Adipocyte (in vitro differentiated cells): Measurements from ENCODE around the gene ATAT1.
"Not testable (repeated sequence)": the region's sequence is repeated elsewhere in the genome, so short reads cannot be mapped to it uniquely, and the experiment has no call there.

ENCODE experiments used
- DNase-seq: peaks from one replicate; pipeline ENCODE4 v3.0.0-alpha.2; 2015; ENCODE audit warnings: low read depth
- H3K27me3 ChIP-seq: replicated peaks from 2 replicates; pipeline ENCODE4 v1.7.0; 2013; ENCODE audit warnings: mild to moderate bottlenecking, low read length, moderate library complexity; ENCODE audit not compliant: control insufficient read depth, insufficient read depth
- H3K36me3 ChIP-seq: 2 replicates; pipeline ENCODE4 v1.7.0; 2013; ENCODE audit warnings: low read length, mild to moderate bottlenecking, moderate library complexity; ENCODE audit not compliant: control insufficient read depth, insufficient read depth, severe bottlenecking
- H3K4me1 ChIP-seq: 2 replicates; pipeline ENCODE4 v1.7.0; 2013; ENCODE audit warnings: mild to moderate bottlenecking, low read length, moderate library complexity; ENCODE audit not compliant: control insufficient read depth, insufficient read depth
- H3K4me3 ChIP-seq: 2 replicates; pipeline ENCODE4 v1.7.0; 2013; ENCODE audit warnings: mild to moderate bottlenecking, low read length, moderate library complexity
- H3K9ac ChIP-seq: 2 replicates; pipeline ENCODE4 v1.7.0; 2013; ENCODE audit warnings: mild to moderate bottlenecking, low read length, moderate library complexity
- H3K9me3 ChIP-seq: 2 replicates; pipeline ENCODE4 v1.7.0; 2013; ENCODE audit warnings: mild to moderate bottlenecking, low read length, moderate library complexity; ENCODE audit not compliant: control insufficient read depth

ATAT1 gene

DNA sequence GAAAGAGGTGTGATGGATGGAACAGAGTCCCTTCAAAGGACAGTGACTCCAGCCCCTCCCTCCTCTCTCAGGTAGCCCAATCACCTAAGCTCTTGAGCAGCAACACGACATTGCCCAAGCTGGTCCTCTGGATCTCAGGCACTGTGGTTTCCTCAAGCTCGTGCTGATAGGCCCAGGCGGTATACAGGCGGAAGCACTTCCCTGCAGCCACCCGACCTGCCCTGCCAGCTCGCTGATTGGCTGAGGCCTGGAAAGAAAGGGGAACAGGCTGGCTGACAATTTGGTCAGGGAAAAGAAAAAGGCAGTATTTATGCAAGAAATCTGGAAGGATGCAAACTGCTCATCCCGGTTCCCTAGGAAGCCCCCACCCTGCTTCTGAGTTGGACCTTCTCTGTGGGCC, 29.8 kb downstream of the ATAT1 start:
- Histone ChIP-seq H3K36me3 (peaks cover 95% of the 10 kb centered on the region), H3K4me3 (no peak overlapping the region), H3K4me1 (no peaks in the 10 kb centered on the region), H3K27me3 (no peaks in the 10 kb centered on the region), H3K9me3 (no peaks in the 10 kb centered on the region), H3K9ac (no peak overlapping the region)
- DNase-seq: no peak

GRCh38 chr6:30657454-30657853, 30.8 kb downstream of the ATAT1 start:
- no peak for DNase-seq
- Histone ChIP-seq H3K27me3 (no peaks in the 10 kb centered on the region), H3K9ac (no peak overlapping the region), H3K4me1 (no peaks in the 10 kb centered on the region), H3K36me3 (peaks cover 95% of the 10 kb centered on the region), H3K9me3 (no peaks in the 10 kb centered on the region), H3K4me3 (no peak overlapping the region)

GRCh38 chr6:30657922-30658321, 31.2 kb downstream of the ATAT1 start:
- peaks cover 95% of the 10 kb centered on the region for H3K36me3 ChIP-seq
- not testable (repeated sequence) for H3K4me1 ChIP-seq, DNase-seq, H3K27me3 ChIP-seq, H3K9me3 ChIP-seq, H3K9ac ChIP-seq, H3K4me3 ChIP-seq

- peaks cover 78% of the 10 kb centered on the region for H3K36me3 ChIP-seq
- no peaks in the 10 kb centered on the region for H3K9me3 ChIP-seq
- no peaks in the 10 kb centered on the region for H3K27me3 ChIP-seq
- H3K4me3 ChIP-seq: no peak overlapping the region
- no peak for DNase-seq
- no peaks in the 10 kb centered on the region for H3K4me1 ChIP-seq
- no peak overlapping the region for H3K9ac ChIP-seq
Measured at GRCh38 chr6:30664994-30665767, 38.5 kb downstream of the ATAT1 start.

GRCh38 chr6:30666300-30666699, 39.6 kb downstream of the ATAT1 start:
- H3K36me3 ChIP-seq: peaks cover 76% of the 10 kb centered on the region
- H3K4me1 ChIP-seq, H3K4me3 ChIP-seq, DNase-seq, H3K9ac ChIP-seq, H3K27me3 ChIP-seq, H3K9me3 ChIP-seq: not testable (repeated sequence)

- peak overlapping the region; percentile 97 for H3K9ac ChIP-seq
- peaks cover 9% of the 10 kb centered on the region for H3K4me1 ChIP-seq
- no peaks in the 10 kb centered on the region for H3K9me3 ChIP-seq
- no peak for DNase-seq
- H3K27me3 ChIP-seq: no peaks in the 10 kb centered on the region
- no peak overlapping the region for H3K4me3 ChIP-seq
- peaks cover 33% of the 10 kb centered on the region for H3K36me3 ChIP-seq
Measured at GRCh38 chr6:30670760-30671527, 44.3 kb downstream of the ATAT1 start.

GRCh38 chr6:30672445-30673253, 46.0 kb downstream of the ATAT1 start, which contains the start of gene DHX16:
Gene DHX16, minus strand, starts transcription at chr6:30673006. Its CDS starts 165 bp downstream, at chr6:30672841.
- no peaks in the 10 kb centered on the region for H3K9me3 ChIP-seq
- H3K36me3 ChIP-seq: peaks cover 38% of the 10 kb centered on the region
- peak within 1 kb of the TSS; percentile 99 for H3K4me3 ChIP-seq

GRCh38 chr6:30676660-30677285, 50.1 kb downstream of the ATAT1 start:
- Histone ChIP-seq H3K9me3 (no peaks in the 10 kb centered on the region), H3K9ac (no peak overlapping the region)

More at GRCh38 chr6:30672445-30673253, 46.0 kb downstream of the ATAT1 start, which contains the start of gene DHX16:
- Histone ChIP-seq H3K4me1 (peaks cover 17% of the 10 kb centered on the region), H3K9ac (peak within 1 kb of the TSS; percentile 97), H3K27me3 (no peaks in the 10 kb centered on the region)
- peak; percentile 99 for DNase-seq

DNA sequence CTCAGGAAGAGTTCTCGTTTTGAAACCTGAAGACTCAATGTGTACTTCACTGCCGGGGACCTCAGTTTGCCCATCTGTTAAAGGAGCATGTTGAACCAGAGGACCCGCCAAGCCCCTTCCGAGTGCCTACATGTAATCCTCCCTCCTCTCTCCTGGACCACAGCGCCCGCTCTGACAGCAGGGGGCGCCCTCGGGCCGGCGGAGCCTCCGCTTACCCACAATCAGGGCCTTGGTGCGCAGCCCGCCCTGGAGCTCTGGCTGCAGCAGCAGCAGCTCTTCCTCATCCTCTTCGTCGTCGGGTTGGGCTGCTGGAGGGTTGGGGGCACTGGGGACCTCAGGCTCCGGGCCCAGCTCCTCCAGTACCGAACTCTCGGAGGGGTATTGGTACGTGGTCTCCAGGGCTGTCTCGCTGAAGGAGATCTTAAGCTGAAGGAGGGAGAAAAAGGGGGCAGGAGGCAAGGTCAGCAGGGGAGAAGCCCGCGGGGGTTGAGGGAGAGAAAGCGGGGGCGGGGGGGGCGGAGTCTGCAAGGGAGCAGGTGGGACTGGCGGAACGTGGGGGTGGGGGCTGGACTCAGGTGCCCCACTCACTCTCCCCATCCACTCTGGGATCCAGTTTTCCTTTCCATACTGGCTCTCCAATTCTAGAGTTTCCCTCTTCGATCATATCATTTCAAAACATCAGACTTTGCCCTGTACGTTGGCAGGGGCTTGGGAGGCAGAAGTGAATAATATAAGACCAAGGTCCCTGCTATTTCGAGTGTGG, 52.5 kb downstream of the ATAT1 start:
- Histone ChIP-seq H3K4me1 (peaks cover 49% of the 10 kb centered on the region), H3K27me3 (no peaks in the 10 kb centered on the region), H3K4me3 (peak overlapping the region; percentile 50), H3K9me3 (no peaks in the 10 kb centered on the region), H3K9ac (peak overlapping the region; percentile 44), H3K36me3 (peaks cover 46% of the 10 kb centered on the region)
- DNase-seq: peak; percentile 90

More at GRCh38 chr6:30676660-30677285, 50.1 kb downstream of the ATAT1 start:
- Histone ChIP-seq H3K36me3 (peaks cover 46% of the 10 kb centered on the region), H3K27me3 (no peaks in the 10 kb centered on the region), H3K4me3 (no peak overlapping the region), H3K4me1 (peaks cover 32% of the 10 kb centered on the region)
- no peak for DNase-seq
